ENCODE data around the gene CELF4. TPM values are rescaled to one million over a fixed set of nuclear protein-coding genes. Genes with fewer than 3 reads are reported as not detected.
A peak's percentile ranks its signal among the peaks of the same experiment; 100 is the strongest.

CELF4 gene
- total and polyA plus RNA-seq, 2 donors (not counting 1 experiment from before 2014, with no cell fraction given): 0.17 TPM; not detected in 1

- peaks cover 25% of the 10 kb centered on the region for H3K27me3 ChIP-seq (ENCODE audit: control insufficient read depth, insufficient read depth, low read length)
- H4K20me1 ChIP-seq (ENCODE audit: control insufficient read depth, extremely low read depth, insufficient read depth, low read length): no peaks in the 10 kb centered on the region
- TF ChIP-seq, protein P1, sequence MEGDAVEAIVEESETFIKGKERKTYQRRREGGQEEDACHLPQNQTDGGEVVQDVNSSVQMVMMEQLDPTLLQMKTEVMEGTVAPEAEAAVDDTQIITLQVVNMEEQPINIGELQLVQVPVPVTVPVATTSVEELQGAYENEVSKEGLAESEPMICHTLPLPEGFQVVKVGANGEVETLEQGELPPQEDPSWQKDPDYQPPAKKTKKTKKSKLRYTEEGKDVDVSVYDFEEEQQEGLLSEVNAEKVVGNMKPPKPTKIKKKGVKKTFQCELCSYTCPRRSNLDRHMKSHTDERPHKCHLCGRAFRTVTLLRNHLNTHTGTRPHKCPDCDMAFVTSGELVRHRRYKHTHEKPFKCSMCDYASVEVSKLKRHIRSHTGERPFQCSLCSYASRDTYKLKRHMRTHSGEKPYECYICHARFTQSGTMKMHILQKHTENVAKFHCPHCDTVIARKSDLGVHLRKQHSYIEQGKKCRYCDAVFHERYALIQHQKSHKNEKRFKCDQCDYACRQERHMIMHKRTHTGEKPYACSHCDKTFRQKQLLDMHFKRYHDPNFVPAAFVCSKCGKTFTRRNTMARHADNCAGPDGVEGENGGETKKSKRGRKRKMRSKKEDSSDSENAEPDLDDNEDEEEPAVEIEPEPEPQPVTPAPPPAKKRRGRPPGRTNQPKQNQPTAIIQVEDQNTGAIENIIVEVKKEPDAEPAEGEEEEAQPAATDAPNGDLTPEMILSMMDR (conservative IDR thresholded peaks at IDR 0.05 in 1 of 2, IDR thresholded peaks at IDR 0.05 in 1 of 2; ENCODE audit: low read depth in 1 of 2, low read length in 2 of 2): no peak
- TF ChIP-seq EZH2 (IDR thresholded peaks at IDR 0.05; ENCODE audit: low read length, missing control alignments): no peak
- no peaks in the 10 kb centered on the region for H3K36me3 ChIP-seq (ENCODE audit: control insufficient read depth, insufficient read depth, low read length)
- H3K4me2 ChIP-seq (ENCODE audit: extremely low read depth, insufficient read depth, low read length): peak overlapping the region; percentile 25
- H3K9ac ChIP-seq (ENCODE audit: insufficient read depth, low read length): no peak overlapping the region
- no peaks in the 10 kb centered on the region for H3K79me2 ChIP-seq (ENCODE audit: control insufficient read depth, insufficient read depth, low read length)
- no peak overlapping the region for H2AFZ ChIP-seq (ENCODE audit: low read length)
- H3K4me1 ChIP-seq (ENCODE audit: control insufficient read depth, extremely low read depth, insufficient read depth, low read length): no peaks in the 10 kb centered on the region
- no peaks in the 10 kb centered on the region for H3K9me3 ChIP-seq (ENCODE audit: control insufficient read depth, insufficient read depth, low read depth, low read length)
- peak overlapping the region in 2 of 4 experiments; percentile 47 to 60 for H3K4me3 ChIP-seq (replicated peaks in 1 of 4; ENCODE audit: control extremely low read depth in 1 of 4, insufficient read depth in 1 of 4, low read depth in 3 of 4, low read length in 4 of 4)
- no peak overlapping the region for H3K27ac ChIP-seq (ENCODE audit: insufficient read depth, low read length)
- DNase-seq (ENCODE audit: low read depth in 2 of 2): peak; percentile 23 to 45
Measured at GRCh38 chr18:37565977-37566478, 430 bp upstream of the CELF4 start.

GRCh38 chr18:37564711-37565100 lies 892 bp downstream of the CELF4 start:
- peak; percentile 45 to 48 for DNase-seq (ENCODE audit: low read depth in 2 of 2)
- Histone ChIP-seq H4K20me1 (ENCODE audit: control insufficient read depth, extremely low read depth, insufficient read depth, low read length) (no peaks in the 10 kb centered on the region), H3K9ac (ENCODE audit: insufficient read depth, low read length) (no peak overlapping the region), H3K27me3 (ENCODE audit: control insufficient read depth, insufficient read depth, low read length) (peaks cover 25% of the 10 kb centered on the region), H3K4me2 (ENCODE audit: extremely low read depth, insufficient read depth, low read length) (no peak overlapping the region), H3K36me3 (ENCODE audit: control insufficient read depth, insufficient read depth, low read length) (no peaks in the 10 kb centered on the region), H3K27ac (ENCODE audit: insufficient read depth, low read length) (no peak overlapping the region), H3K9me3 (ENCODE audit: control insufficient read depth, insufficient read depth, low read depth, low read length) (no peaks in the 10 kb centered on the region), H3K4me1 (ENCODE audit: control insufficient read depth, extremely low read depth, insufficient read depth, low read length) (no peaks in the 10 kb centered on the region), H3K4me3 (replicated peaks in 1 of 4; ENCODE audit: control extremely low read depth in 1 of 4, insufficient read depth in 1 of 4, low read depth in 3 of 4, low read length in 4 of 4) (no peak overlapping the region), H2AFZ (ENCODE audit: low read length) (no peak overlapping the region), H3K79me2 (ENCODE audit: control insufficient read depth, insufficient read depth, low read length) (no peaks in the 10 kb centered on the region)
- TF ChIP-seq, protein P1 (conservative IDR thresholded peaks at IDR 0.05 in 1 of 2, IDR thresholded peaks at IDR 0.05 in 1 of 2; ENCODE audit: low read depth in 1 of 2, low read length in 2 of 2): no peak
- TF ChIP-seq EZH2 (IDR thresholded peaks at IDR 0.05; ENCODE audit: low read length, missing control alignments): no peak

- Histone ChIP-seq H3K27ac (ENCODE audit: insufficient read depth, low read length) (no peak overlapping the region), H3K27me3 (ENCODE audit: control insufficient read depth, insufficient read depth, low read length) (peaks cover 25% of the 10 kb centered on the region), H3K4me2 (ENCODE audit: extremely low read depth, insufficient read depth, low read length) (no peak overlapping the region), H3K79me2 (ENCODE audit: control insufficient read depth, insufficient read depth, low read length) (no peaks in the 10 kb centered on the region), H3K4me3 (replicated peaks in 1 of 4; ENCODE audit: control extremely low read depth in 1 of 4, insufficient read depth in 1 of 4, low read depth in 3 of 4, low read length in 4 of 4) (no peak overlapping the region), H4K20me1 (ENCODE audit: control insufficient read depth, extremely low read depth, insufficient read depth, low read length) (no peaks in the 10 kb centered on the region), H3K4me1 (ENCODE audit: control insufficient read depth, extremely low read depth, insufficient read depth, low read length) (no peaks in the 10 kb centered on the region), H3K36me3 (ENCODE audit: control insufficient read depth, insufficient read depth, low read length) (no peaks in the 10 kb centered on the region), H3K9ac (ENCODE audit: insufficient read depth, low read length) (no peak overlapping the region), H2AFZ (ENCODE audit: low read length) (no peak overlapping the region), H3K9me3 (ENCODE audit: control insufficient read depth, insufficient read depth, low read depth, low read length) (no peaks in the 10 kb centered on the region)
- TF ChIP-seq, protein P1 (conservative IDR thresholded peaks at IDR 0.05 in 1 of 2, IDR thresholded peaks at IDR 0.05 in 1 of 2; ENCODE audit: low read depth in 1 of 2, low read length in 2 of 2): no peak
- no peak for TF ChIP-seq EZH2 (IDR thresholded peaks at IDR 0.05; ENCODE audit: low read length, missing control alignments)
- DNase-seq (ENCODE audit: low read depth in 2 of 2): no peak
Measured at GRCh38 chr18:37563931-37564392, 1.6 kb downstream of the CELF4 start.
